Measurements from ENCODE around the gene C11orf86.
"Not testable (repeated sequence)": the region's sequence is repeated elsewhere in the genome, so short reads cannot be mapped to it uniquely, and the experiment has no call there.

The C11orf86 gene

GRCh38 chr11:66967670-66968425 lies 7.3 kb upstream of the C11orf86 start:
- DNase-seq = no peak

GRCh38 chr11:66969584-66970225 lies 5.4 kb upstream of the C11orf86 start:
- no peak for DNase-seq

- DNase-seq = no peak
Observed at GRCh38 chr11:66970371-66970806, 4.7 kb upstream of the C11orf86 start.

- DNase-seq = peak; percentile 94
Observed at GRCh38 chr11:66970807-66971442, 4.2 kb upstream of the C11orf86 start.

GRCh38 chr11:66971488-66971887 lies 3.6 kb upstream of the C11orf86 start:
- no peak for DNase-seq

GRCh38 chr11:66973956-66974580 lies 1.0 kb upstream of the C11orf86 start:
- no peak for DNase-seq

GRCh38 chr11:66975405-66976027 lies 412 bp downstream of the C11orf86 start:
- no peak for DNase-seq

- DNase-seq = no peak
Observed at GRCh38 chr11:66976028-66976467, 944 bp downstream of the C11orf86 start.

GRCh38 chr11:66976925-66977324 lies 1.8 kb downstream of the C11orf86 start:
- no peak for DNase-seq

GRCh38 chr11:66978229-66978628 lies 3.1 kb downstream of the C11orf86 start:
- no peak for DNase-seq

- DNase-seq = no peak
Observed at GRCh38 chr11:66978717-66979116, 3.6 kb downstream of the C11orf86 start.

- no peak for DNase-seq
Observed at GRCh38 chr11:66979336-66979980, 4.4 kb downstream of the C11orf86 start.

- DNase-seq = peak; percentile 75
Observed at GRCh38 chr11:66981976-66982578, 7.0 kb downstream of the C11orf86 start.

- no peak for DNase-seq
Observed at GRCh38 chr11:66983275-66983924, 8.3 kb downstream of the C11orf86 start.

- no peak for DNase-seq
Observed at GRCh38 chr11:66985508-66986177, 10.5 kb downstream of the C11orf86 start.

- no peak for DNase-seq
Observed at GRCh38 chr11:66986178-66986545, 11.1 kb downstream of the C11orf86 start.

GRCh38 chr11:66987158-66987620 lies 12.1 kb downstream of the C11orf86 start:
- no peak for DNase-seq

GRCh38 chr11:66987924-66988637 lies 13.0 kb downstream of the C11orf86 start:
- no peak for DNase-seq

GRCh38 chr11:66988741-66989140 lies 13.6 kb downstream of the C11orf86 start:
- DNase-seq = not testable (repeated sequence)

GRCh38 chr11:66989360-66989759 lies 14.3 kb downstream of the C11orf86 start:
- not testable (repeated sequence) for DNase-seq

Data from amniotic stem cell (primary cell).